Left ventricle myocardium inferior (tissue), 1 donor: ENCODE data around the gene PAFAH2. TPM values are rescaled to one million over a fixed set of nuclear protein-coding genes. Genes with fewer than 3 reads are reported as not detected.

Experiments used
- DNase-seq: peaks from one replicate; pipeline ENCODE4 v3.0.0-alpha.2; 2020
- H3K27ac ChIP-seq: fragments of 200-600 bp; replicated peaks from 2 replicates; pipeline ENCODE4 v1.8.0; 2021
- H3K27me3 ChIP-seq: fragments of 200-600 bp; 2 replicates; pipeline ENCODE4 v1.8.0; 2021; ENCODE audit warnings: low read depth
- H3K36me3 ChIP-seq: fragments of 200-600 bp; 2 replicates; pipeline ENCODE4 v1.8.0; 2021
- H3K4me1 ChIP-seq: fragments of 200-600 bp; 2 replicates; pipeline ENCODE4 v1.8.0; 2021
- H3K4me3 ChIP-seq: fragments of 200-600 bp; 2 replicates; pipeline ENCODE4 v1.8.0; 2021; ENCODE audit warnings: mild to moderate bottlenecking, moderate library complexity
- H3K9me3 ChIP-seq: fragments of 200-600 bp; replicated peaks from 2 replicates; pipeline ENCODE4 v1.8.0; 2021
- intact Hi-C: fragments of 100-400 bp; cut with micrococcal nuclease; formaldehyde crosslinking; loops from one replicate; pipeline ENCODE4 v1.11.0; 2022
- total RNA-seq: library from RNA; stranded (reverse); fragmentation: NEBNext Ultra II Directional; extraction: Animal tissue kit (Norgen Biotek cat#: 25700); gene quantifications from one replicate; pipeline ENCODE4 v1.2.1, GENCODE V29; 2021
- TF ChIP-seq, protein P1 (sequence below): fragments of 200-600 bp; IDR thresholded peaks from 2 replicates; pipeline ENCODE4 v1.8.0; 2021; ENCODE audit warnings: antibody characterized with exemption, mild to moderate bottlenecking, borderline replicate concordance
- donor health status: DM: no; HTN: yes; CAD: no; lungs with severe emphysema.

Gene PAFAH2
- total RNA-seq, 1 donor from 2014 or later, result 10.6 TPM

DNA sequence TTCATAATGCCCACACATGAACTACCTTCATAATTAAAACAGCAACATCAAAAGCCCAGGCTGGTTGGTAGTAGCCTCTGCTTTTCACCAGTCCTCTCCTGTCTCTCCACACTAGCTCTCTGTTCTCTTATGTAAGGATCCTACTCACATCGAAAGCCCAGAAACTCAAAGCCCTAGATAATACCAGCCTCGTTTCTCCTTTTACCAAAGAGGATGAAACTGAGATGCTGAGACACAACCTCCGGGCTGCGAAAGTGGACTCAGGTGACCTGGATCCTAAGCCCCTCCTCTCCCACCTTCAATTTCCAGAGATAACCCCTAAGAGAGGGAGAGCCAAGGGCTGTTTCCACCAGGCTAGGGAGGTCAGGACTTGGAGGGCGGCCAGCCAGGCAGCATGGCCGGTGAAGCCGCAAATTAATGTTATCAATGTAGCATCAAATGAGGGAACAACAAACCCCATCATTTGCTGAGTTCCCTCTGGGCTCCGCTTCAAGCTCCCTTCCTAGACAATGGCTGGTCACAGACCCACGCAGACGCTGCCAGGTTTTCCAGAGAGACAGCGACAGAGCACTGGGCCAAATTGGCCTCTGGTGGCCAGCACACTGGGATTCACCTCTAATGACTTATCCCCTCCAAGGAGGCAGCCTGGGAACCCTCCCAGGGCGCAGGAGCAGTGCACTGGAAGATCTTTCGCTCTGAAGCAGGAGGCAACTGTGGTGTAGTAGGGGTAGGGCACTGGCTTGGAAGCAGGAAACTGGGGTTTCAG is 70.9 kb downstream of the PAFAH2 start:
- Histone ChIP-seq H3K4me3 (no peak overlapping the region), H3K9me3 (no peaks in the 10 kb centered on the region), H3K27me3 (peaks cover 17% of the 10 kb centered on the region), H3K27ac (no peak overlapping the region), H3K4me1 (peaks cover 20% of the 10 kb centered on the region), H3K36me3 (no peaks in the 10 kb centered on the region)
- TF ChIP-seq, protein P1, sequence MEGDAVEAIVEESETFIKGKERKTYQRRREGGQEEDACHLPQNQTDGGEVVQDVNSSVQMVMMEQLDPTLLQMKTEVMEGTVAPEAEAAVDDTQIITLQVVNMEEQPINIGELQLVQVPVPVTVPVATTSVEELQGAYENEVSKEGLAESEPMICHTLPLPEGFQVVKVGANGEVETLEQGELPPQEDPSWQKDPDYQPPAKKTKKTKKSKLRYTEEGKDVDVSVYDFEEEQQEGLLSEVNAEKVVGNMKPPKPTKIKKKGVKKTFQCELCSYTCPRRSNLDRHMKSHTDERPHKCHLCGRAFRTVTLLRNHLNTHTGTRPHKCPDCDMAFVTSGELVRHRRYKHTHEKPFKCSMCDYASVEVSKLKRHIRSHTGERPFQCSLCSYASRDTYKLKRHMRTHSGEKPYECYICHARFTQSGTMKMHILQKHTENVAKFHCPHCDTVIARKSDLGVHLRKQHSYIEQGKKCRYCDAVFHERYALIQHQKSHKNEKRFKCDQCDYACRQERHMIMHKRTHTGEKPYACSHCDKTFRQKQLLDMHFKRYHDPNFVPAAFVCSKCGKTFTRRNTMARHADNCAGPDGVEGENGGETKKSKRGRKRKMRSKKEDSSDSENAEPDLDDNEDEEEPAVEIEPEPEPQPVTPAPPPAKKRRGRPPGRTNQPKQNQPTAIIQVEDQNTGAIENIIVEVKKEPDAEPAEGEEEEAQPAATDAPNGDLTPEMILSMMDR, result no peak
- intact Hi-C loops, result no loop called here
- DNase-seq, result no peak

DNA sequence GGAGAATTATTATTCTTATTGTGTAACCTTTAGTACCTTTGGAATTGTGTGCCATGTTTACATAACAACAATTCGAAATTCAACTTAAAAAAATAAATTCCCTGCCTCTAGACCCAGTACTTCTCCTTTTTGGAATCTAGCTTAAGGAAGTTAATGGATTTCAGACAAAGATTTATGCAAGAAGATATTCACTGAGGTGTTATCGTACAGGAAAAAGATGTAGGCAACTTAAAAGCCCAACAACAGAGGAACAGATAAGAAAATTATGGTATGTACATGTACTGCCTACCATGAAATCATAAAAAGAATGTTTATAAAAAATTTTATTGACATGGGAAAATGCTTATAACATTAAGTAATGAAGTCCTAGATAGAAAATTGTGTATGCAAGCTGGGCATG is 73.4 kb downstream of the PAFAH2 start:
- Histone ChIP-seq H3K9me3 (no peaks in the 10 kb centered on the region), H3K27me3 (peaks cover 17% of the 10 kb centered on the region), H3K36me3 (no peaks in the 10 kb centered on the region), H3K4me1 (peaks cover 21% of the 10 kb centered on the region), H3K27ac (no peak overlapping the region), H3K4me3 (no peak overlapping the region)
- TF ChIP-seq, protein P1, result no peak
- intact Hi-C loops, result no loop called here
- DNase-seq, result no peak

DNA sequence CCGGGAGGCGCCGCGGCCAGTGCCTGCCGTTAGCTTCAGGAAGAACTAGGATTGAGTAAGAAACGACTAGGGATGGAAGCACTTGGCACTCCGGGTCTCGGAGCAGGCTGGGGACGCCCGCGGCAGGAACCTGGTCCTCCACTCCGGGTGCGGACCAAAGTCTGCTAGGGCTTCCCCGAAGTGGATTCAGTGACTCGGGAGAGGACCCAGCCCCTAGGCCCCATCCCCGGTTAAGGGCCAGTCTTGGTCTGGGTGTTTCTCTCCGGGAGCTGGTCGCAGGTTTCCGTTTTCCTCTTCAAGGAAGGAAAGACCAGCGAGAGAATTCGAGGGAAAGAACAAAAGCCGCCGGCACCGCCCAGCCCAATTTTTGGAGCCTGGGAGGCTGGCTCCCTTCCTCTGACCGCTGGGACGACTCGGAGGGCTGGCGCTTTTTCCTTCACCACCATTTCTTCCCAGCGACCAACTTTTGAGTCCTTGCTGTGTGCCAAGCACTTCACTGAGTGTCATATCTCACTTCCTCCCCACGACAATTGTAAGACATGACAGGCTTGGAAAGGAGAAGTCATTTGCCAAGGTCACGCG is 74.8 kb downstream of the PAFAH2 start:
- H3K4me3 ChIP-seq, result peak overlapping the region; percentile 73
- DNase-seq, result peak; percentile 22

DNA sequence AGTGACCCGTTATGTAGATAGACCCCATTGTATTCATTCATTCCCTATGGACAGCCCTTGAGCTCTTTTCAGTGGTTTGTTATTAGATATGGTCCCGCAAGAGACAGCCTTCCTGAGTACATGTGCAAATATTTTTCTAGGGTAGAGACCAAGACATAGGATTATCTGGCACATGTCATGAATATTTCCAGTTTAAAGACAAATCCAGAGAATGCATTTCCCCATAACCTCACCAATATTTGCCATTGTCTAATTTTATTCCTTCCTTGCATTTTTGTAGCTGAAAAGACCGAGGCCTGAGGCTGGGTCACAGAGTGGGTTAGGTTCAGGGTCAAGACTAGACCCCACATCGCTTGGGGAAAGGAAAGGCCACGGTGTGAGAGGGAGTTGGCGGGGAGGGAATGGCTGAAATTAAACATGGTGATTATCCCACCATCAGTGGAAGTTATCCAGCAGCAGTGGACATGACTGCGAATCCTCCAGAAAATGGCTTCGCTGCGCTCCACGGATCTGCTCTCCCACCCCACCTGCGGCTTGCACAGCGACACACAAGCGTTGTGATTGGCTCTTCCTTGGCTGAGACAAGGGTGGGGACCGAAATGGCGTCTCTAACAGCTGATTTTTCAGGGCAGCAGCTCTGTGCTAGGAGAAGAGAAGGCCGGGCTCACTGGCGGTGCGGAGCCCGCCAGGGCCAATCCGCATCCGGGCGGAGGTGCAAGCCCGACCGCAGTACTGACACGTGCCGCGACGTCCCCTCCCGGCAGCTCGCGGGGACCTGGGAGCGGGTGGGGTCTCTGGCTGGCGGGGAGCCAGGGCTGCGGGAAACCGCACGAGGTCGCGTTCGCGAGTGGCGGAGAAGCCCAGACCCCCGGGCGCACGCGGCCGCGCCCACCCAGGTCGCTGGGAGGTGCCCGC is 75.5 kb downstream of the PAFAH2 start:
- peaks cover 17% of the 10 kb centered on the region for H3K27me3 ChIP-seq
- H3K27ac ChIP-seq, result peak overlapping the region; percentile 76
- intact Hi-C loops, result no loop called here
- H3K36me3 ChIP-seq, result no peaks in the 10 kb centered on the region
- peak; percentile 27 for DNase-seq
- peaks cover 21% of the 10 kb centered on the region for H3K4me1 ChIP-seq
- peak overlapping the region; percentile 73 for H3K4me3 ChIP-seq
- TF ChIP-seq, protein P1, result no peak
- H3K9me3 ChIP-seq, result no peaks in the 10 kb centered on the region

More for the DNA sequence above, 74.8 kb downstream of the PAFAH2 start:
- H3K9me3 ChIP-seq, result no peaks in the 10 kb centered on the region
- no peaks in the 10 kb centered on the region for H3K36me3 ChIP-seq
- peaks cover 21% of the 10 kb centered on the region for H3K4me1 ChIP-seq
- H3K27me3 ChIP-seq, result peaks cover 17% of the 10 kb centered on the region
- intact Hi-C loops, result no loop called here
- TF ChIP-seq, protein P1, result no peak
- H3K27ac ChIP-seq, result peak overlapping the region; percentile 76

DNA sequence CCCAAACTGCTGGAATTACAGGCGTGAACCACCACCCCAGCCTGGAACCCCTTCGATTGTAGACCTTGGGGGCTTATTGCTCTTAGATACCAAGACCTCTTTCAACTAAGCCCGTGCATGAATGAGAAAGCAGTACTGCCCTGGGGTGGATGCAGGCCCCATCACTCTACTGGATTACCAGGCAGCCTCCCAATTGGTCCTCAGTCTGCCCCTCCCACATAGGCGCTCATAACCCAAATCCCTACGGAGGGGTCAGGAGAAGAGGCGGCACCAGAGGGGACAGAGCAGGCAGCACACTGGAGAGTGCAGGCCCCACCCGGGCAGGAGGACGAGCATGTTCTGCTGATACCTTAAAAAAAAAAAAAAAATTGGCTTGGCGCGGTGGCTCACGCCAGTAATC is 79.2 kb downstream of the PAFAH2 start:
- H3K4me1 ChIP-seq, result peaks cover 23% of the 10 kb centered on the region
- intact Hi-C loops, result no loop called here

More for the DNA sequence above, 79.2 kb downstream of the PAFAH2 start:
- Histone ChIP-seq H3K27me3 (no peaks in the 10 kb centered on the region), H3K4me3 (no peak overlapping the region), H3K27ac (no peak overlapping the region), H3K36me3 (no peaks in the 10 kb centered on the region), H3K9me3 (no peaks in the 10 kb centered on the region)
- DNase-seq, result no peak
- TF ChIP-seq, protein P1, result no peak
